H4 (cell line): ENCODE measurements around the gene FOXD4. TPM values are rescaled to one million over a fixed set of nuclear protein-coding genes. Genes with fewer than 3 reads are reported as not detected.
"Not testable (repeated sequence)": the region's sequence is repeated elsewhere in the genome, so short reads cannot be mapped to it uniquely, and the experiment has no call there.

ENCODE experiments used
- DNase-seq: peaks from one replicate; pipeline ENCODE4 v3.0.0-alpha.2; 2015; ENCODE audit warnings: low spot score
- total RNA-seq: library from RNA; depleted of rRNA; stranded (reverse); fragments of >200 nt; shearing (Covaris generic); gene quantifications from 2 replicates; pipeline ENCODE4 v1.2.3, GENCODE V29; 2014; rRNA removed

FOXD4 gene
- 1.2 TPM in 1 of 2 replicates, not detected in the other for total RNA-seq

- DNase-seq: not testable (repeated sequence)
Measured at GRCh38 chr9:117995-118467, at the start of gene FOXD4. TSS of gene FOXD4 (minus strand) at chr9:118417. CDS start at chr9:118119, 298 bp downstream.

- not testable (repeated sequence) for DNase-seq
Measured at GRCh38 chr9:159871-160270, 41.7 kb upstream of the FOXD4 start.

- not testable (repeated sequence) for DNase-seq
Measured at GRCh38 chr9:151173-151572, 33.0 kb upstream of the FOXD4 start.

- not testable (repeated sequence) for DNase-seq
Measured at GRCh38 chr9:139880-140279, 21.7 kb upstream of the FOXD4 start.

GRCh38 chr9:117144-117994 is 848 bp downstream of the FOXD4 start:
- DNase-seq: not testable (repeated sequence)

GRCh38 chr9:116239-117077 is 1.8 kb downstream of the FOXD4 start:
- not testable (repeated sequence) for DNase-seq

GRCh38 chr9:115118-115451 is 3.1 kb downstream of the FOXD4 start:
- not testable (repeated sequence) for DNase-seq

- DNase-seq: not testable (repeated sequence)
Measured at GRCh38 chr9:114267-115117, 3.7 kb downstream of the FOXD4 start.

- DNase-seq: not testable (repeated sequence)
Measured at GRCh38 chr9:113468-114266, 4.5 kb downstream of the FOXD4 start.

GRCh38 chr9:112589-113467 is 5.4 kb downstream of the FOXD4 start:
- not testable (repeated sequence) for DNase-seq

GRCh38 chr9:110672-111071 is 7.5 kb downstream of the FOXD4 start:
- DNase-seq: not testable (repeated sequence)

GRCh38 chr9:109540-109939 is 8.7 kb downstream of the FOXD4 start:
- not testable (repeated sequence) for DNase-seq

- DNase-seq: not testable (repeated sequence)
Measured at GRCh38 chr9:108742-109495, 9.3 kb downstream of the FOXD4 start.

GRCh38 chr9:105991-106390 is 12.2 kb downstream of the FOXD4 start:
- DNase-seq: not testable (repeated sequence)

GRCh38 chr9:100430-100829 is 17.8 kb downstream of the FOXD4 start:
- not testable (repeated sequence) for DNase-seq

- DNase-seq: not testable (repeated sequence)
Measured at GRCh38 chr9:99867-100266, 18.4 kb downstream of the FOXD4 start.

GRCh38 chr9:98775-99174 is 19.4 kb downstream of the FOXD4 start:
- not testable (repeated sequence) for DNase-seq

- DNase-seq: not testable (repeated sequence)
Measured at GRCh38 chr9:94992-95391, 23.2 kb downstream of the FOXD4 start.

GRCh38 chr9:94323-94722 is 23.9 kb downstream of the FOXD4 start:
- not testable (repeated sequence) for DNase-seq
